ENCODE data around the gene CAPN10.

CAPN10 gene

DNA sequence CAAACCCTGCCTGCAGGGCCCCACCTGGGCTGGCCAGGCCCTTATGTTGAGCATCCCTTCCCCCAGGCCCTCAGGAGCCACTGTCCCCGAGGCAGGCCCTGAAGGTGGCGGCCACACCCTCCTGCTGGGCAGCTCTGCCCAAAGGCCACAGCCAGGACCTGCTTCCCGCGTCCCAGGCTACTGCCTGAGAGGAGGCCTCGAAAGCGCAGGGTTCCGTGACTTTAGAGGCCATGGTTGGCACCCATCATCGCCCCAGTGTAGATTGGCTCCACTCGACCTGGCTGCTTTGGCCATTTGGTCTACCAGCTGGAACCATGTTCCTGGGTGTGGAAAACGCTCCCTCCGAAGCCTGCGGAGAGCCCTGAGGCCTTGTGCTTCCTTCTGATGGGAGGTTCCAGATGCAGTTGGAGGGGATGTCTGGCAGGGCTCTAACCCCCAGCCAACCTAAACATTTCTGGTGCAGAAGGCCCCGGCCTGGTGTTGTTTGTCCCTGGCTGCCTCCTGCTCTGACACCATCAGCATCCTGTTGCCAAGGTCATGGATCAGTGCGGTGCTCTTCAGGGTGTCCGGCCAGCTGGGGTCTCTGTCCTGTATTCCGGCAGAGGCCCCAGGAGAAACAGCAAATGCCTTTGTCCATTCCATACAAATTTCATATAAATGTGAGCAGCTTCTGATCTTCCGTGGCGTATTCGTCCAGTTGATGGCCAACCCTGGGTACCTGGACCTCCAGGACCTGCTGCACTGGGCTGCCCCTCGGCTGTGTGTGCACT, 14.7 kb downstream of the CAPN10 start:
- Histone ChIP-seq H4K20me1 (ENCODE audit: low read depth, low read length) (no peaks in the 10 kb centered on the region), H3K36me3 (ENCODE audit: low read length) (no peaks in the 10 kb centered on the region), H3K4me2 (ENCODE audit: low read depth, low read length, poor library complexity, severe bottlenecking) (no peak overlapping the region), H3F3A (ENCODE audit: insufficient read depth) (no peaks in the 10 kb centered on the region), H3K79me2 (ENCODE audit: insufficient read depth, low read length) (no peaks in the 10 kb centered on the region), H2AFZ (ENCODE audit: low read depth, low read length, severe bottlenecking) (no peak overlapping the region), H3K4me3 (ENCODE audit: insufficient read depth, low read length, poor library complexity, severe bottlenecking) (no peak overlapping the region), H3K9ac (ENCODE audit: low read length) (no peak overlapping the region), H3K9me3 (ENCODE audit: insufficient read depth, low read length) (no peaks in the 10 kb centered on the region), H3K27me3 (ENCODE audit: low read length) (no peaks in the 10 kb centered on the region), H3K27ac (ENCODE audit: low read depth, low read length) (no peak overlapping the region), H3K9me2 (replicated peaks; ENCODE audit: insufficient read depth, low read length) (no peaks in the 10 kb centered on the region)
- TF ChIP-seq, protein P1, sequence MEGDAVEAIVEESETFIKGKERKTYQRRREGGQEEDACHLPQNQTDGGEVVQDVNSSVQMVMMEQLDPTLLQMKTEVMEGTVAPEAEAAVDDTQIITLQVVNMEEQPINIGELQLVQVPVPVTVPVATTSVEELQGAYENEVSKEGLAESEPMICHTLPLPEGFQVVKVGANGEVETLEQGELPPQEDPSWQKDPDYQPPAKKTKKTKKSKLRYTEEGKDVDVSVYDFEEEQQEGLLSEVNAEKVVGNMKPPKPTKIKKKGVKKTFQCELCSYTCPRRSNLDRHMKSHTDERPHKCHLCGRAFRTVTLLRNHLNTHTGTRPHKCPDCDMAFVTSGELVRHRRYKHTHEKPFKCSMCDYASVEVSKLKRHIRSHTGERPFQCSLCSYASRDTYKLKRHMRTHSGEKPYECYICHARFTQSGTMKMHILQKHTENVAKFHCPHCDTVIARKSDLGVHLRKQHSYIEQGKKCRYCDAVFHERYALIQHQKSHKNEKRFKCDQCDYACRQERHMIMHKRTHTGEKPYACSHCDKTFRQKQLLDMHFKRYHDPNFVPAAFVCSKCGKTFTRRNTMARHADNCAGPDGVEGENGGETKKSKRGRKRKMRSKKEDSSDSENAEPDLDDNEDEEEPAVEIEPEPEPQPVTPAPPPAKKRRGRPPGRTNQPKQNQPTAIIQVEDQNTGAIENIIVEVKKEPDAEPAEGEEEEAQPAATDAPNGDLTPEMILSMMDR (IDR thresholded peaks at IDR 0.05; ENCODE audit: insufficient read depth, low read length, poor library complexity, severe bottlenecking), result no peak
- TF ChIP-seq EZH2phosphoT487 (conservative IDR thresholded peaks at IDR 0.05; ENCODE audit: low read length), result no peak

DNA sequence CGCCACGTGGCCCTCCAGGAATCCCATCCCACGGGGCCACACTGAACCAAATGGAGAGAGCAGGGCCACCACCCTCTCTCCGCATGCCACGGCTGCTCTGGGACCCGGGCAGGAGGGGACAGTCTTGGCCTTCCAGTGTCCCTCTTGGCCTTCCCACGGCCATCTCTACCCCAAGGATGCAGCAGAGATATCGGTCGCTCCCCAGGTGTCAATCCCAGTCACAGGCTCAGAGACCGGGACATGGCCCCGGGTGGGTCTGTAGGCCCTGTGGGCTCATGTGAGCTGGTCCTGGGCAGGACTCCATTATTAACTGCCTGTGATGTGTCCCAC, 15.3 kb downstream of the CAPN10 start:
- no peaks in the 10 kb centered on the region for H3K9me3 ChIP-seq (ENCODE audit: insufficient read depth, low read length)
- H2AFZ ChIP-seq (ENCODE audit: low read depth, low read length, severe bottlenecking), result no peak overlapping the region
- no peaks in the 10 kb centered on the region for H4K20me1 ChIP-seq (ENCODE audit: low read depth, low read length)
- no peaks in the 10 kb centered on the region for H3K27me3 ChIP-seq (ENCODE audit: low read length)
- no peaks in the 10 kb centered on the region for H3K36me3 ChIP-seq (ENCODE audit: low read length)
- no peaks in the 10 kb centered on the region for H3K79me2 ChIP-seq (ENCODE audit: insufficient read depth, low read length)
- H3K4me2 ChIP-seq (ENCODE audit: low read depth, low read length, poor library complexity, severe bottlenecking), result no peak overlapping the region
- H3K9ac ChIP-seq (ENCODE audit: low read length), result no peak overlapping the region
- no peaks in the 10 kb centered on the region for H3F3A ChIP-seq (ENCODE audit: insufficient read depth)
- TF ChIP-seq, protein P1 (IDR thresholded peaks at IDR 0.05; ENCODE audit: insufficient read depth, low read length, poor library complexity, severe bottlenecking), result no peak
- no peak for TF ChIP-seq EZH2phosphoT487 (conservative IDR thresholded peaks at IDR 0.05; ENCODE audit: low read length)
- H3K4me3 ChIP-seq (ENCODE audit: insufficient read depth, low read length, poor library complexity, severe bottlenecking), result no peak overlapping the region
- no peaks in the 10 kb centered on the region for H3K9me2 ChIP-seq (replicated peaks; ENCODE audit: insufficient read depth, low read length)
- no peak overlapping the region for H3K27ac ChIP-seq (ENCODE audit: low read depth, low read length)

DNA sequence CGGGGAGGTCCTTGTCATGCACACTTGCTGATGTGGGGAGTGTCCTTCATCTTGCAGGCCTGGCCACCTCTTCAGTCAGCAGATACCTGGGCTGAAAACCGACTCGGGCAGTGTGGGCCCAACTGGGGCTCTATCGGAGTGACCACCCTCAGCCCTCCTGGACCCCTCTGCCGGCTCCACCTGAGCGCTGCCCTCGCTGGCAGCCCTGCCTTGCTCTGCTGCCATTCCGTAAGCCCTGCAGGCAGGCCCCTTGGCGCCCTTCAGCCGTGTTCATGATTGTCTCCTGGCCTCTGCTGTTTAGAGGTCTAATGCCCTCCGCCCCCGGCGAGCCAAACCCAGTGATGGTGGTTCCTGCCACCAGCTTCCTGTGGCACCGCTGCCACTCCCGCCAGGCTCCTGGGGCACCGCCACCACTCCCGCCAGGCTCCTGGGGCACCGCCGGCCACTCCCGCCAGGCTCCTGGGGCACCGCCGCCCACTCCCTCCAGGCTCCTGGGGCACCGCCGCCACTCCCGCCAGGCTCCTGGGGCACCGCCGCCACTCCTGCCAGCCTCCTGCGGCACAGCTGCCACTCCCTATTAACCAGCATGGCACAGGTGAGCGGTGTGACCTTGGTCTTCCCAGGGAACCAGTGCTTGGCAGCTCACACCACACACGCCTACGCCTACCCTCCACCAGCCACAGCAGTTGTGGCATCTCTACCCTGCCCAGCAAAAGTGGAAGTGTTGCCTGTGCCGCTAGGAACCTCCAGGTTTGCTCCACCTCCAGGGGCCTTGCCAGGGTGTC, 15.9 kb downstream of the CAPN10 start:
- Histone ChIP-seq H3F3A (ENCODE audit: insufficient read depth) (no peaks in the 10 kb centered on the region), H3K4me2 (ENCODE audit: low read depth, low read length, poor library complexity, severe bottlenecking) (no peak overlapping the region), H3K9me3 (ENCODE audit: insufficient read depth, low read length) (no peaks in the 10 kb centered on the region), H3K9me2 (replicated peaks; ENCODE audit: insufficient read depth, low read length) (no peaks in the 10 kb centered on the region), H3K4me3 (ENCODE audit: insufficient read depth, low read length, poor library complexity, severe bottlenecking) (no peak overlapping the region), H3K79me2 (ENCODE audit: insufficient read depth, low read length) (no peaks in the 10 kb centered on the region), H4K20me1 (ENCODE audit: low read depth, low read length) (no peaks in the 10 kb centered on the region), H2AFZ (ENCODE audit: low read depth, low read length, severe bottlenecking) (no peak overlapping the region), H3K36me3 (ENCODE audit: low read length) (no peaks in the 10 kb centered on the region), H3K27ac (ENCODE audit: low read depth, low read length) (no peak overlapping the region), H3K9ac (ENCODE audit: low read length) (no peak overlapping the region), H3K27me3 (ENCODE audit: low read length) (no peaks in the 10 kb centered on the region)
- TF ChIP-seq, protein P1 (IDR thresholded peaks at IDR 0.05; ENCODE audit: insufficient read depth, low read length, poor library complexity, severe bottlenecking), result no peak
- TF ChIP-seq EZH2phosphoT487 (conservative IDR thresholded peaks at IDR 0.05; ENCODE audit: low read length), result no peak

All from SU-DHL-6 (cell line).